Stimulated activated CD8-positive, alpha-beta memory T cell treated with anti-CD3 and anti-CD28 coated beads, Interleukin-15, amount 100 ng/mL, for 1 hour (primary cell): Measurements from ENCODE around the gene ITPR1.

Experiments used
- DNase-seq: peaks from one replicate; pipeline ENCODE4 v3.0.0-alpha.2; 2020; ENCODE audit warnings: low read depth

The ITPR1 gene

GRCh38 chr3:4782095-4782494 lies 288.9 kb downstream of the ITPR1 start:
- DNase-seq, result no peak

GRCh38 chr3:4785551-4785950 lies 292.4 kb downstream of the ITPR1 start:
- DNase-seq, result no peak

- no peak for DNase-seq
Observed at GRCh38 chr3:4786431-4786830, 293.3 kb downstream of the ITPR1 start.

GRCh38 chr3:4791358-4791757 lies 298.2 kb downstream of the ITPR1 start:
- DNase-seq, result no peak

GRCh38 chr3:4793311-4793710 lies 300.2 kb downstream of the ITPR1 start:
- DNase-seq, result no peak

- no peak for DNase-seq
Observed at GRCh38 chr3:4794331-4794730, 301.2 kb downstream of the ITPR1 start.

- no peak for DNase-seq
Observed at GRCh38 chr3:4794798-4795197, 301.6 kb downstream of the ITPR1 start.

GRCh38 chr3:4795905-4796304 lies 302.8 kb downstream of the ITPR1 start:
- no peak for DNase-seq

- no peak for DNase-seq
Observed at GRCh38 chr3:4797201-4797705, 304.1 kb downstream of the ITPR1 start.

GRCh38 chr3:4799266-4800256 lies 306.4 kb downstream of the ITPR1 start:
- no peak for DNase-seq

GRCh38 chr3:4800595-4800994 lies 307.4 kb downstream of the ITPR1 start:
- no peak for DNase-seq

- DNase-seq, result no peak
Observed at GRCh38 chr3:4801892-4802291, 308.7 kb downstream of the ITPR1 start.

- no peak for DNase-seq
Observed at GRCh38 chr3:4802903-4803302, 309.8 kb downstream of the ITPR1 start.

- no peak for DNase-seq
Observed at GRCh38 chr3:4804161-4805058, 311.3 kb downstream of the ITPR1 start.

GRCh38 chr3:4805662-4806061 lies 312.5 kb downstream of the ITPR1 start:
- no peak for DNase-seq

- DNase-seq, result no peak
Observed at GRCh38 chr3:4806535-4807108, 313.5 kb downstream of the ITPR1 start.

GRCh38 chr3:4807381-4808280 lies 314.5 kb downstream of the ITPR1 start:
- no peak for DNase-seq

- no peak for DNase-seq
Observed at GRCh38 chr3:4808637-4809036, 315.5 kb downstream of the ITPR1 start.

- no peak for DNase-seq
Observed at GRCh38 chr3:4809922-4810321, 316.8 kb downstream of the ITPR1 start.

- DNase-seq, result no peak
Observed at GRCh38 chr3:4812591-4812990, 319.4 kb downstream of the ITPR1 start.

GRCh38 chr3:4813909-4814304 lies 320.8 kb downstream of the ITPR1 start:
- no peak for DNase-seq
